GM19324 (cell line): ENCODE data around the gene SORL1-AS1.
A peak's percentile ranks its signal among the peaks of the same experiment; 100 is the strongest.
"Not testable (repeated sequence)": the region's sequence is repeated elsewhere in the genome, so short reads cannot be mapped to it uniquely, and the experiment has no call there.

Source experiments
- ATAC-seq: cut with Tn5 transposase; IDR thresholded peaks from one replicate; pipeline ENCODE4 v1.9.1; 2021; ENCODE audit warnings: mild to moderate bottlenecking, moderate library complexity; ENCODE audit not compliant: unreplicated experiment, low FRiP score

The SORL1-AS1 gene

GRCh38 chr11:121431820-121432526, 20.8 kb downstream of the SORL1-AS1 start:
- ATAC-seq: no peak

- no peak for ATAC-seq
Observed at GRCh38 chr11:121429556-121429955, 23.2 kb downstream of the SORL1-AS1 start.

GRCh38 chr11:121427400-121427744, 25.4 kb downstream of the SORL1-AS1 start:
- ATAC-seq: no peak

- no peak for ATAC-seq
Observed at GRCh38 chr11:121426476-121427399, 26.0 kb downstream of the SORL1-AS1 start.

GRCh38 chr11:121425828-121426227, 26.9 kb downstream of the SORL1-AS1 start:
- ATAC-seq: no peak

GRCh38 chr11:121422675-121423074, 30.1 kb downstream of the SORL1-AS1 start:
- no peak for ATAC-seq

GRCh38 chr11:121421149-121421901, 31.4 kb downstream of the SORL1-AS1 start:
- no peak for ATAC-seq

GRCh38 chr11:121420398-121420797, 32.4 kb downstream of the SORL1-AS1 start:
- ATAC-seq: no peak

- no peak for ATAC-seq
Observed at GRCh38 chr11:121419836-121420235, 32.9 kb downstream of the SORL1-AS1 start.

GRCh38 chr11:121418625-121419114, 34.1 kb downstream of the SORL1-AS1 start:
- no peak for ATAC-seq

GRCh38 chr11:121417607-121418006, 35.2 kb downstream of the SORL1-AS1 start:
- ATAC-seq: no peak

- peak; percentile 44 for ATAC-seq
Observed at GRCh38 chr11:121417055-121417551, 35.7 kb downstream of the SORL1-AS1 start.

GRCh38 chr11:121415856-121416255, 36.9 kb downstream of the SORL1-AS1 start:
- ATAC-seq: no peak

GRCh38 chr11:121414141-121414913, 38.4 kb downstream of the SORL1-AS1 start:
- no peak for ATAC-seq

- no peak for ATAC-seq
Observed at GRCh38 chr11:121412711-121413415, 39.9 kb downstream of the SORL1-AS1 start.

GRCh38 chr11:121412000-121412587, 40.7 kb downstream of the SORL1-AS1 start:
- ATAC-seq: no peak

GRCh38 chr11:121411330-121411729, 41.4 kb downstream of the SORL1-AS1 start:
- not testable (repeated sequence) for ATAC-seq

- ATAC-seq: not testable (repeated sequence)
Observed at GRCh38 chr11:121410041-121410440, 42.7 kb downstream of the SORL1-AS1 start.

- no peak for ATAC-seq
Observed at GRCh38 chr11:121408830-121409229, 43.9 kb downstream of the SORL1-AS1 start.
